Activated B cell treated with CpG ODN at 0.5 μM for 24 hours (primary cell): ENCODE measurements around the gene CLDN20. TPM values are rescaled to one million over a fixed set of nuclear protein-coding genes. Genes with fewer than 3 reads are reported as not detected.

ENCODE experiments used
- ATAC-seq: fragments of 200-7000 bp; cut with Tn5 transposase; one replicate; pipeline ENCODE4 v1.10.0; 2021; ENCODE audit warnings: low read depth, mild to moderate bottlenecking, moderate library complexity
- CTCF ChIA-PET: fragments of 350-600 bp; sonication (Branson Sonifier 250); formaldehyde crosslinking; loops from one replicate; lab custom pipeline; 2021; ENCODE audit warnings: antibody characterized with exemption; lab: Charles Lee
- POLR2A ChIA-PET: fragments of 350-600 bp; sonication (Branson Sonifier 250); formaldehyde crosslinking; loops from one replicate; lab custom pipeline; 2021; ENCODE audit warnings: antibody characterized with exemption; lab: Charles Lee
- DNase-seq: peaks from one replicate; pipeline ENCODE4 v3.0.0; 2022
- H3K27ac Mint-ChIP-seq: one replicate; pipeline ENCODE4 v1.8.0; 2020; ENCODE audit warnings: mixed read lengths
- H3K27me3 Mint-ChIP-seq: one replicate; pipeline ENCODE4 v1.8.0; 2021; ENCODE audit warnings: mixed read lengths
- H3K36me3 Mint-ChIP-seq: one replicate; pipeline ENCODE4 v1.8.0; 2021; ENCODE audit warnings: low read depth, mixed read lengths
- H3K4me1 Mint-ChIP-seq: one replicate; pipeline ENCODE4 v1.8.0; 2021; ENCODE audit warnings: mixed read lengths
- H3K4me3 Mint-ChIP-seq: one replicate; pipeline ENCODE4 v1.8.0; 2020; ENCODE audit warnings: mild to moderate bottlenecking, mixed read lengths
- H3K9me3 Mint-ChIP-seq: one replicate; pipeline ENCODE4 v1.8.0; 2020; ENCODE audit warnings: mixed read lengths
- intact Hi-C: fragments of 100-400 bp; cut with micrococcal nuclease; formaldehyde crosslinking; loops from one replicate; pipeline ENCODE4 v1.15.1; 2024
- total RNA-seq: library from RNA; stranded (reverse); gene quantifications from 2 replicates; pipeline ENCODE4 v1.2.3, GENCODE V29; 2022
- TF ChIP-seq, protein P1 (sequence below): fragments of 200-600 bp; IDR thresholded peaks from one replicate; pipeline ENCODE4 v1.8.0; 2022; ENCODE audit warnings: antibody characterized with exemption, mild to moderate bottlenecking

CLDN20 gene
- total RNA-seq, 1 donor from 2014 or later, result not detected

DNA sequence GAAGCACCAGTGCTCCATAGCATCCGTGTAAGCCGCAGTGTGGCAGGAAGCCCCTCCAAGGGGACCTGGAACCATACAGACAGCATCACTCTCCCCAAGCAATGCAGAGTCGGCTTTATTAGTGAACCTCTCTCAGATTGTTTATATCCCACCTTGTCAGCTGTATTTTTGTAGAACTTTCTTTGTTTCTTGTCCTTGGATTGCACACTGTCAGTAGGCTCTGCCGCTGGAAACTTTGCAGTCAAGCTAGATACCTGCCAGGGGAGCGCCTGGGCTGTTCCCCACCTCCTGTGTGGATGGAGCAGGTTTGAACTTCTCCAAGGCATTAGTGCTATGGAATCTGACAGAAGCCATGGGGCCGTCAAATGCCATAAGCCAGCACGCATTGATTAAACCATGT is 18.6 kb upstream of the CLDN20 start:
- POLR2A ChIA-PET, result no interaction called here
- Mint-ChIP-seq H3K4me3 (no peak overlapping the region), H3K36me3 (peaks cover 17% of the 10 kb centered on the region), H3K9me3 (no peaks in the 10 kb centered on the region), H3K4me1 (peaks cover 3% of the 10 kb centered on the region), H3K27me3 (no peaks in the 10 kb centered on the region), H3K27ac (no peak overlapping the region)
- intact Hi-C loops, result no loop called here
- no peak for DNase-seq
- TF ChIP-seq, protein P1, sequence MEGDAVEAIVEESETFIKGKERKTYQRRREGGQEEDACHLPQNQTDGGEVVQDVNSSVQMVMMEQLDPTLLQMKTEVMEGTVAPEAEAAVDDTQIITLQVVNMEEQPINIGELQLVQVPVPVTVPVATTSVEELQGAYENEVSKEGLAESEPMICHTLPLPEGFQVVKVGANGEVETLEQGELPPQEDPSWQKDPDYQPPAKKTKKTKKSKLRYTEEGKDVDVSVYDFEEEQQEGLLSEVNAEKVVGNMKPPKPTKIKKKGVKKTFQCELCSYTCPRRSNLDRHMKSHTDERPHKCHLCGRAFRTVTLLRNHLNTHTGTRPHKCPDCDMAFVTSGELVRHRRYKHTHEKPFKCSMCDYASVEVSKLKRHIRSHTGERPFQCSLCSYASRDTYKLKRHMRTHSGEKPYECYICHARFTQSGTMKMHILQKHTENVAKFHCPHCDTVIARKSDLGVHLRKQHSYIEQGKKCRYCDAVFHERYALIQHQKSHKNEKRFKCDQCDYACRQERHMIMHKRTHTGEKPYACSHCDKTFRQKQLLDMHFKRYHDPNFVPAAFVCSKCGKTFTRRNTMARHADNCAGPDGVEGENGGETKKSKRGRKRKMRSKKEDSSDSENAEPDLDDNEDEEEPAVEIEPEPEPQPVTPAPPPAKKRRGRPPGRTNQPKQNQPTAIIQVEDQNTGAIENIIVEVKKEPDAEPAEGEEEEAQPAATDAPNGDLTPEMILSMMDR, result no peak
- CTCF ChIA-PET, result interaction anchor here (2.4 kb wide), 1 partner anchor 569 kb away, joined by 7 read pairs; no protein-coding TSS in a partner anchor
- no peak for ATAC-seq

DNA sequence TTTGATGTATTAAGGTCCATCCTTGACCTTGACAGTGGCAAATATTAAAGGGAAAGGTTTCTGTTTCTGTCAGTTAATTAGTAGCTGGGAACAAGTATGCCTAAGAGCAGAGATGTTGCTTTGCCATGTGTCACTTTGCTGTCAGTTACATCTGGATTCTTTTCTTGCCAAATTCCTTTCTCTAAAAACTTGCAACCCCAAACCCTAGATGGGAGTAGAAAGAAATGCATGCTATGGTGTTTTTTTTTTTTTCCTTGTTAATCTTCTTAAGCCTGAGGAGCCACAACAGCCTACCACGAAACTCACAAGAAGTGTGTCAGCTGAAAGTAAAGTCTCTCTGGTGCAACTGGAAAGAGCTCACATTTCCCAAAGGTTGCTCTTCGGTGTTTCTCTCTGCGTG is 18.0 kb upstream of the CLDN20 start:
- TF ChIP-seq, protein P1, result no peak
- peaks cover 23% of the 10 kb centered on the region for H3K36me3 Mint-ChIP-seq
- DNase-seq, result no peak
- peaks cover 3% of the 10 kb centered on the region for H3K4me1 Mint-ChIP-seq
- intact Hi-C loops, result no loop called here
- H3K27me3 Mint-ChIP-seq, result no peaks in the 10 kb centered on the region
- H3K4me3 Mint-ChIP-seq, result no peak overlapping the region
- H3K9me3 Mint-ChIP-seq, result no peaks in the 10 kb centered on the region
- ChIA-PET POLR2A (interaction anchor here (0.6 kb wide), 1 partner anchor 82 kb away, joined by 5 read pairs; no protein-coding TSS in a partner anchor), CTCF (interaction anchor here (2.4 kb wide), 1 partner anchor 570 kb away, joined by 7 read pairs; no protein-coding TSS in a partner anchor)
- ATAC-seq, result no peak
- no peak overlapping the region for H3K27ac Mint-ChIP-seq

DNA sequence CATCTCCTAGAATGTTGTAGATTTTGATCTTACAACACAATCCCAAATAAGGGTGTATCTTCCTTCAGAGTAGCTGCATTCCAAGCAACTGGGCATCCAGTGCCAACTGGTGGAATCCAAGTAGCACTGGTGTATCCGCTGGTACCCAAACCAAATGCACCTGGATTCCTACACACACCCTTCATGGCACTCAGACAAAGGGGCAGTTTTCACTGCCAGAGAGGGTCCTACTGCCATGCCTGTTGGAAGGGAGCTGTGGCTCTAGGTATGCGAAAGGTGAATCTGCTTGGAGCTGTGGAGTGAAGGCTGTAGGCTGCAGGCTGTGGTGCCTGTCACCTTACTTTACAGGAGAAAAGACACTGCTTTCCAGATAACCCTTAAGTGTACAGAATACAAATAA is 17.0 kb upstream of the CLDN20 start:
- DNase-seq, result no peak
- ChIA-PET CTCF (interaction anchor here (2.4 kb wide), 1 partner anchor 571 kb away, joined by 7 read pairs; no protein-coding TSS in a partner anchor), POLR2A (interaction anchor here (2.5 kb wide), 1 partner anchor 65 kb away, joined by 5 read pairs; no protein-coding TSS in a partner anchor)
- ATAC-seq, result no peak
- H3K4me3 Mint-ChIP-seq, result no peak overlapping the region
- H3K9me3 Mint-ChIP-seq, result no peaks in the 10 kb centered on the region
- TF ChIP-seq, protein P1, result no peak
- peaks cover 26% of the 10 kb centered on the region for H3K36me3 Mint-ChIP-seq
- no peak overlapping the region for H3K27ac Mint-ChIP-seq
- H3K27me3 Mint-ChIP-seq, result no peaks in the 10 kb centered on the region
- peaks cover 3% of the 10 kb centered on the region for H3K4me1 Mint-ChIP-seq
- intact Hi-C loops, result no loop called here

DNA sequence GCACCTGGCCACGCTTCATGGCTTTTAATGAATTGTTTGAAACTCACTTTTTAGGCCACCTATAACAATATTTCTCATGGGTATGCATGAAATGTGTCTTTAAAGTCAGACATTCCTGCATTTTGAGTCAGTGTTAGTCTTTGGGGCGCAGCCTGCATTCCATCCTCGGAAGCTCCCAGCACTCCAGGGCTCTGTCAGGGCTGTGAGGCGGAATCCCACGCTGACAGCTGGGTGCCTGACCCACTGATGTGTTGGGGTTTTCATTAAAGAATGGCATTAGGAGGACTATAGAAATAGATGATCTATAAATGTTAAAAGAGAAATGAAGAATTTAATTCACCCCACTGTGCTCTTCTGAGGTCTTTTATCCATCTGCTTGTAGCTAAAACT is 16.2 kb upstream of the CLDN20 start:
- DNase-seq (no peak), ATAC-seq (no peak)
- POLR2A ChIA-PET, result interaction anchor here (0.6 to 2.5 kb wide), 4 partner anchors 66 to 76 kb away, joined by 3 to 14 read pairs (median 4); no protein-coding TSS in a partner anchor
- Mint-ChIP-seq H3K4me1 (peaks cover 3% of the 10 kb centered on the region), H3K27ac (no peak overlapping the region), H3K27me3 (no peaks in the 10 kb centered on the region), H3K4me3 (no peak overlapping the region), H3K36me3 (peaks cover 27% of the 10 kb centered on the region), H3K9me3 (no peaks in the 10 kb centered on the region)
- intact Hi-C loops, result loop anchor here (1.0 kb wide), 5 partner anchors 66 to 572 kb away; no protein-coding TSS in a partner anchor
- TF ChIP-seq, protein P1, result no peak
- CTCF ChIA-PET, result interaction anchor here (1.0 to 2.4 kb wide), 9 partner anchors 59 to 572 kb away, joined by 3 to 67 read pairs (median 6); no protein-coding TSS in a partner anchor
